Measurements from ENCODE around the gene SLC25A48.

The SLC25A48 gene

GRCh38 chr5:135934939-135935338 is 100.5 kb downstream of the SLC25A48 start:
- TF ChIP-seq, protein P1, sequence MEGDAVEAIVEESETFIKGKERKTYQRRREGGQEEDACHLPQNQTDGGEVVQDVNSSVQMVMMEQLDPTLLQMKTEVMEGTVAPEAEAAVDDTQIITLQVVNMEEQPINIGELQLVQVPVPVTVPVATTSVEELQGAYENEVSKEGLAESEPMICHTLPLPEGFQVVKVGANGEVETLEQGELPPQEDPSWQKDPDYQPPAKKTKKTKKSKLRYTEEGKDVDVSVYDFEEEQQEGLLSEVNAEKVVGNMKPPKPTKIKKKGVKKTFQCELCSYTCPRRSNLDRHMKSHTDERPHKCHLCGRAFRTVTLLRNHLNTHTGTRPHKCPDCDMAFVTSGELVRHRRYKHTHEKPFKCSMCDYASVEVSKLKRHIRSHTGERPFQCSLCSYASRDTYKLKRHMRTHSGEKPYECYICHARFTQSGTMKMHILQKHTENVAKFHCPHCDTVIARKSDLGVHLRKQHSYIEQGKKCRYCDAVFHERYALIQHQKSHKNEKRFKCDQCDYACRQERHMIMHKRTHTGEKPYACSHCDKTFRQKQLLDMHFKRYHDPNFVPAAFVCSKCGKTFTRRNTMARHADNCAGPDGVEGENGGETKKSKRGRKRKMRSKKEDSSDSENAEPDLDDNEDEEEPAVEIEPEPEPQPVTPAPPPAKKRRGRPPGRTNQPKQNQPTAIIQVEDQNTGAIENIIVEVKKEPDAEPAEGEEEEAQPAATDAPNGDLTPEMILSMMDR (conservative IDR thresholded peaks at IDR 0.05; ENCODE audit: low read length) = no peak
- DNase-seq (ENCODE audit: low read depth) = peak; percentile 12
- H3K4me3 ChIP-seq (ENCODE audit: low read length) = no peak overlapping the region

- H3K4me3 ChIP-seq (ENCODE audit: low read length) = no peak overlapping the region
- TF ChIP-seq, protein P1 (conservative IDR thresholded peaks at IDR 0.05; ENCODE audit: low read length) = no peak
- DNase-seq (ENCODE audit: low read depth) = no peak
Measured at GRCh38 chr5:135937245-135937911, 102.9 kb downstream of the SLC25A48 start.
